NOMO-1 treated with DMSO at 0.1 percent for 48 hours (cell line): ENCODE results near the gene GRB10.

Source experiments
- DNase-seq: peaks from one replicate; lab custom pipeline; 2025; ENCODE audit not compliant: unreplicated experiment; lab: John Stamatoyannopoulos, UW

Gene GRB10

DNA sequence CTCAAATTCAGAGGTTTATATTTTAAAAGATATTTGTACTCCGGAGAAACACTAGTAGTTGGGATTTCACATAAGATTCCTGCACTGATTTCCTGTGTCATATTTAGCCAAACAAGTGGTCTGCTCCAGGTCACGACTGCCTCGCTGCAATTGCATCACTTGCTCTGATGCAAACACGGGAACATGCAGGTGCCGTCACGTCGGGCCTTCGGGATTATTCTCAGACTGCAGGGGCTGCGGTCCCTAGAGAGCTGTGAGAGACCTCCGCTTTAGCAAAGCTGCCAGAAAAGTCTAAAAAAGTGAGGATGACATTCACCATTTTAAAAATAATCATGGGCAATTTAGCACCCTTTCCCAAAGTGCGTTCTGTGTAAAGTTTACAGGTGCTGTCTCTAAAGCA, 124.0 kb downstream of the GRB10 start:
- no peak for DNase-seq

DNA sequence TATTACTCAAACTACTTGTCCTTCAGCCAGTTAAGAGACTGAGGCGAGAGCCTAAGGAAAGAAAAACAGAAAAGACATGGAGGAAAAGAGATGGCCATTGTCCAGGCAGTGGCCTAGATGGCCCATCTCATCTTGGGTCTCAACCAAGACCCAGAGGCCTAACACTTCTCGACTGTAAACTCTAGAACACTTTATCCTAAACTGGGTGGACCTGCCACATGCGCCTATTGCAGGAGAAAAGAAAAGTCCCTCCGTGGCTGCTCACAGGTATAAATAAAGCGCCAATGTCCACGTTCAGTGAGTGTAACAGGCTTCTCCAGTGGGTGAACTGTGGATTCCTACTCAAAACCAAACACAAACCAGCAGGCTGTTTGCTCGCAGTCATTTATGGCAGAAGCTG, 124.8 kb downstream of the GRB10 start:
- DNase-seq = no peak

- no peak for DNase-seq
These were observed 125.3 kb downstream of the GRB10 start for GRCh38 chr7:50657341-50657873.

- no peak for DNase-seq
These were observed 126.4 kb downstream of the GRB10 start for GRCh38 chr7:50656141-50656895.

- DNase-seq = no peak
These were observed 127.2 kb downstream of the GRB10 start for GRCh38 chr7:50655490-50655889.

GRCh38 chr7:50655020-50655419, 127.7 kb downstream of the GRB10 start:
- DNase-seq = no peak

DNA sequence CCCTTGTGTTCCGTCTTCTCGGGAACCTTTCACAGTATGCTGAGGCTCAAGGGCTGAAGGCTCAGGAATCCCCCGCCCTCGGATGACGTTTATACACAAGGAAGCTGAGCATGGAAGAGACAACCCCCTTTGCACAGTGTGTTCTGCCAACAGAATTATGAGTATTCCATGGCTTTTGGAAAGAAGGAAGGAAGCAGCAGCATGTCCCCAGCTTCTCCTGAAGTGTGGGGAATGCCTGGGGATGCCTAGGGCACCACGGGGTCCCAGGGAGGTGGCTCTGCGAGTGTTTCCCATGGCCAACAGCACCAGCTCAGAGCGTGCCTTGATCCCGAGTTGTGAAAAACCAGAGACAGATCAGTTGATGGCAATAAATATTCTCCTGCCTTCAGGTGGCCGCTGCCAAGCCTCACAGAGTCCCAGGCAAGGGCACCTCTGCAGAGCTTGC, 128.7 kb downstream of the GRB10 start:
- DNase-seq = no peak

- peak; percentile 66 for DNase-seq
These were observed 129.4 kb downstream of the GRB10 start for GRCh38 chr7:50653126-50653864.

DNA sequence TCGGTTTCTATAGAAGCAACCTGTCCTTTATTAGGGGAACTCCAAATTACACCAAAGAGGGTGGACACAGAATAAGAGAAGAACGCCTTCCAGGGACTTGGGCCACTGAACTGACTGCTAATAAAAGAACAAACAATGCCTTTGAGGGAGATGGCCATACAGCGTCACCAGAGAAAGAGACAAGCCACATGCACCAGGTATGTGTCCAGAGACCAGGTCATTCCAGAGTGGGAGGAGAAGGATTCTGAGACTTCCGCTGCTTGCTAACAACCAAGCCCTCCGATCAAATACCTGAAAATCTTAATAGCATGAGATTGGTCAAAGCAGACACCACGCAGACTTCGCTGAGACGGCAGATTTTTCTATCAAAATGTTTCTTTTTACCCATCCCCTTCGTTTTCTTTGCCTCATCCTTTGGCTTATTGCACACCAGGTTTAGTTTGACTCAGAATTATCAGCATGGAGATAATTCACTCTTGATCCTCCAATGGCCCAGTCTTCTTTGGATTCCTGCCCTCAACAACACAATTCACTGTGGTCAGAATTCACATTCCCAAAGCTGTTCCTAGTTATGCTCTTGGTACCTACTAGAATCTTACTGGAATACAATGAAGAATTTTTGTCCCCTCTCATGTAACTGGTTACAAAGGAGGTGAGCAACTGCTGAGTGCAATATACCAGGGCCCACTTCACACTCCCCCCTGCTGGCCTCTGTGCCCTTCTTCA, 130.1 kb downstream of the GRB10 start:
- no peak for DNase-seq

DNA sequence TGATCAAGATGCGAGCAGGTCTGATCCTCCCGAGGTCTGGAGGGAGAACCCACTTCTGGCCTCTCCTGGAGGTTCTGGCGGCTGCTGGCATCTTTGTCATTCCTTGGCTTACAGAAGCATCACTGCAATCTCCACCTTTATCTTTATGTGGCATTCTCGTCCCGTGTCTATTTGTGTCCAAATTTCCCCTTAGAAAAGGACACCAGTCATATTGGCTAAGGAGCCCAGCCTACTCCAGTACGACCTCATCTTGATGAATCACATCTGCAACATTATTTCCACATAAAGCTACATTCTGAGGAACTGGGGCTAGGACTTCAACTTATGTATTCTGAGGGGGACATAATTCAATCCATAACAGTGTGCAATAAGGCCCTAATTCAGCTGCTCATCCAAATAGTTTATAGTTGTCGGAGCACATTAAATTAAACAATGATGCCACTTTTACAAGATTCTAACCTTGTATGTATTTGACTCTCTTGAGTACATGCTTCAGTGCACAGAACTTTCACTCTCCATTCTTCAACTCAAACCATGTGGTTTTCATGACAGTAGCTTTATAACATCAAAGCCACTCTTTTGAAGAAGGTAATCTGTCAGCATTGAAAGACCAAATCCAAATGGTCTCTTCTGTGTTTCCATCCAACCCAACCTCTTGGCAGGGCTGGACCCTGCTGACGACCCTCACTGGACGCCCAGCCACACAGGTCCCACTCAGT, 131.3 kb downstream of the GRB10 start:
- DNase-seq = no peak

- DNase-seq = no peak
These were observed 132.5 kb downstream of the GRB10 start for GRCh38 chr7:50650057-50650664.

DNA sequence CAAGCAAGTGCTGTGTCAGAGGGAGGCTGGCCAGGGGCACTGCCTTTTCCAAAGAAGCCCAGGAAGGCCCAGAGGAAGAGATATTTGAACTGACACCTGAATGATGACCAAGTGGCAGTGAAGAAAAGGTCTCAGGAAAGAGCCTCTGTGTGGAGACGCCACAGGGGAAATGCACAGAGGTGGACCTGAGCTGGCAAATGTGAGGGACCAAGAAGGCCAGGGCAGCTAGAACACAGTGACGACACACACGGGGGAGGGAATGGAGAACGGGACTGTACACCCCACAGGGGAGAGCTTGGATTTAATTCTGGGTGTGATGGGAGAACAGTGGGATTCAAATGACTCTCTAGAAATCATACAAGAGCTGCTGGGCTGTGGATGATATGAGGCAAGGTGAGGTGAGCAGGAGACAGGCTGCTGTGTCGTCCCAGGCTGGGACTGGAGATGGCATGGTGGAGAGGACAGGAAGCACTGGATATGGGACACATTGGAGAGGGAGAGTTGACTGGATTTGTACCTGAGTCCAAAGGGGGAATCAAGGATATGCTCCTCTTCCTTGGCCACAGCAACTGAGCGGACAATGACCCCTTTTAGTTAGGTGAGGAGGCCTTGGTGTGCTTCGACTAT, 133.3 kb downstream of the GRB10 start:
- no peak for DNase-seq

- no peak for DNase-seq
These were observed 134.0 kb downstream of the GRB10 start for GRCh38 chr7:50648570-50649169.

DNA sequence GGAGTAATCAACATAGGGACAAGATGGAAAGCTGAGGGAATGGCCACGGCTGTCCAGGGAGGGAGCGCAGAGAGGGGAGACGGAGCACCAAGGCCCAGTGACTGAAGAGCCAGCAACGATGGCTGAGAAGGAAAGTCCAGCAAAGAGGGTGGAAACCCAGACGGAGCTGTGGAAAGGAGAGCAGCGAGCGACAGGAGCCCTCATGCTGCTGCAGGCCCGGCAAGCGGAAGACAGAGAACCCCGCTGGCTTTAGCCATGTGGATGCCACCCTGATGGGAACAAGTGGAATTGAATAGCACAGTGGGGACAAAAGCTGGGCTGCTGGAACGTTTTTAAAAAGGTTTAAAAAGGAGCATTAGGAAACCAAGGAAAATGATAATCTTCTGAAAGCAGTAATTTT, 134.6 kb downstream of the GRB10 start:
- DNase-seq = no peak

- no peak for DNase-seq
These were observed 135.3 kb downstream of the GRB10 start for GRCh38 chr7:50647286-50647980.

DNA sequence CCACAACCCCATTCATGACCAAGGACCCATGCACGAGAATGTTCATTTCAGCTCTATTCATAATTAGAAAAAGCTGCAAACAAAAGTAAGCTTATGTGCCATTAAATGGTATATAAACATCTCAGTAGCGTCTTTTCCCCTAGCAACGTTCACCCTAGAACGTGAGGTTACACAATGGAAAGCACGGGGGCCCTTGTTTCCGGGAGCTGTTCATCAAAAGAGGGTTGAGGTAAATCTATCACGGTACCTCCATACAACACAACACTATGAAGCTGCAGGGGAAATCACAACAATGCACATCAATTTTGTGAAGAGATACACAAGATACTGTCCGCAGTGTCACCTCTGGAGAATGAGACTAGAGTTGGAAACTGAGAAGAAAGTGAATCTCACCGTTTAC, 136.6 kb downstream of the GRB10 start:
- DNase-seq = no peak

- no peak for DNase-seq
These were observed 137.5 kb downstream of the GRB10 start for GRCh38 chr7:50645186-50645585.

DNA sequence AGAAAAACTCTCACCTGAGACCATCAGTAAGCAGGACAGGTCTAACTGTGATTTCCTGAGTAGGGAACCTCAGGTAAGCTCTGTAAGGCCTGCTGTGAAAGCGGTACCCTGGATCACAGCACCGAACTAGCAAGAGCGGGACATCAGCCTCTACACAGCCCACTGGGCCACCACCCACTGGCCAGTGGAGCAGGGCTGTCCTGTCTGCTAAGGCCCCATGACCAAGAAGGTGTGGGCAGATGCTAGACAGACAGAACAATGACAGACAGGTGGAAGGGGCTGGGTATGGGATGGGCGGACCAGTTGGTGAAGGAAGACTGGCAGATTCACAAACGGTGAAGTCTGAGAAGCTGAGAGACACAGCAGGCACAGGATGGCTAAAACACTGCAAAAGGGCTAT, 138.1 kb downstream of the GRB10 start:
- DNase-seq = no peak

- DNase-seq = no peak
These were observed 138.6 kb downstream of the GRB10 start for GRCh38 chr7:50644114-50644513.
